Measurements from ENCODE around the gene MYO7B.

MYO7B gene

DNA sequence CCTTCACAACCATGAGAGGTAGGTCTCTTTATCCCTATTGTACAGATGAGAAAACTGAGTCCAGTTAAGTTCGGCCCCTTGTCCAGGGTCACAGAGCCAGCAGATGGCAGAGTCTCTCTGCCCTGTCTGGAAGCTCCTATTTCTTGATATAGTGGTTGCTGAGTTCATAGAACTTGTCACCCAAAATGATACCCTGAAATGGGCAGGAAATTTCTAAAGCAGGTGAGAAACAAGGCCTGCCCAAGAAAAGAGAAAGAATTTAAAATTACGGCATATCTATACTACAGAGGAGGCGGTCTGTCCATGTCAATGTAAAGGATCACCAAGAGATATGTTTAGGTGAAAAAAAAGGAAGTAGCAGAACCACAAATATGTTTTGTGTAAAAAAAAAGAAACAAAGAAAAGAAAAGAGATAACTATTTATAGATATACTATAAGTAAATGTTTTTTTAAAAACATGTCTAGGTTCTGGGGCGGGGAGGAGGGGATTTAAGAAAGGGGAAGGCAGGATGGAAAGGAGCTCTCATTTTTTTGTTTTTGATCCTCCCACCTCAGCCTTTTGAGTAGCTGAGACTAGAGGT, 39.8 kb downstream of the MYO7B start:
- no peak for DNase-seq

- DNase-seq, result no peak
Measured at GRCh38 chr2:127575941-127576432, 40.5 kb downstream of the MYO7B start.

DNA sequence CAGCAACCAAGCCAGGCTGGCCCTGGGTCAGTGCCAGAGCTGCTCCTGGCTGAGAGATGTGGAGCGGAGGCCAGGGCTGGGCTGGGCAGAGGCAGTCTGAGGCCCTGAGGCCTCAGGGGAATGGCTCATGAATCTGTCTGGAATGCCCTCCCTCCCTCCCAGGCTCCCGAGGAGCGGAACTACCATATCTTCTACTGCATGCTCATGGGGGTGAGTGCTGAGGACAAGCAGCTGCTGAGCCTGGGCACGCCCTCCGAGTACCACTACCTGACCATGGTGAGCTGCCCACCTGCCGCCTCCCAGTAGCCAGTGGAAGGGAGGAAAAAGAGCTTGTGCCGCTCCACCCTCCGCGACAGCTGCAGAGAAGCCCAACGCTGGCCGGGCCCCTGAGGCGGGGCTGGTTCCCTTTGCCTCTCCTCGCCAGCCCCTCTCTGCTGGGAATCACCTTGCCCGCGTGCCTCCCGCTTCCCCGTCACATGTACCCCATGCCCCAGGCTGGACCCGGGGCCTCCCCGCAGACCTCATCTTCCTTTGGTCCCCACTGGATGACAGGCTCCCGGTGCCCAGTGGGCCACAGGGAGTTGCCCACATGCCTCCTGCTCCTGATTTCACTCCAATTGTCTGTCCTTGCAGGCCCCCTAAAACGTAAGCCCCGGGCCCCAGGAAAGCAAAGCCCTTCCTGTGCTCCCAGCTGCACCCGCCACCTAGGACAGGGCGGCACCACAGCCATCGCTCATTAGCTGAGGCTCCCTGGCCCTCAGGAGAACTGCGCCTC, 41.1 kb downstream of the MYO7B start:
- DNase-seq, result no peak

- DNase-seq, result no peak
Measured at GRCh38 chr2:127577208-127577475, 41.7 kb downstream of the MYO7B start.

DNA sequence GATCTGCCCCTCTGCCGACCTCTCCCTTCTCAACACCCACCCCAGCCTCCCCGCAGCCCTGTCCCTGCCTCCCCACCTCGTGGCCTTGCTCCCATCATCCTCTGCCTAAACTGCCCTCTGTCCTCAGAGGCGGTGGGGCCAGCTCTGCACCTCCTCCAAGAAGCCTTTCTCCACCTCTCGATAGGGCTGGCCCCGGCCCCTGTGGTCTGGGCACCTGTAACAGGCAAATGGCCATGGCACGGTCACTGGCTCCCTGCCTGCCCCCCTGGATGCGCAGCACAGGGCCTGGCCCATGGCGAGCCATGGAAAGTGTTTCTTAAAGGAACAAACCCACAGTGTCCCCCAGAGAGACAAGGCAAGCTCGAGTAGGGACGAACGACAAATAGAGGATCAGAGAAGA, 42.0 kb downstream of the MYO7B start:
- no peak for DNase-seq

GRCh38 chr2:127577973-127578372, 42.5 kb downstream of the MYO7B start:
- no peak for DNase-seq

- DNase-seq, result no peak
Measured at GRCh38 chr2:127578411-127578810, 42.9 kb downstream of the MYO7B start.

- no peak for DNase-seq
Measured at GRCh38 chr2:127579231-127579630, 43.7 kb downstream of the MYO7B start.

- no peak for DNase-seq
Measured at GRCh38 chr2:127580167-127581049, 44.9 kb downstream of the MYO7B start.

GRCh38 chr2:127581050-127581345, 45.5 kb downstream of the MYO7B start:
- DNase-seq, result no peak

GRCh38 chr2:127581516-127582490, 46.3 kb downstream of the MYO7B start:
- DNase-seq, result no peak

GRCh38 chr2:127582863-127583861, 47.7 kb downstream of the MYO7B start:
- no peak for DNase-seq

- DNase-seq, result no peak
Measured at GRCh38 chr2:127584047-127584446, 48.6 kb downstream of the MYO7B start.

GRCh38 chr2:127584516-127585033, 49.1 kb downstream of the MYO7B start:
- DNase-seq, result no peak

GRCh38 chr2:127585270-127585807, 49.9 kb downstream of the MYO7B start:
- no peak for DNase-seq

GRCh38 chr2:127586136-127586535, 50.7 kb downstream of the MYO7B start:
- DNase-seq, result no peak

DNA sequence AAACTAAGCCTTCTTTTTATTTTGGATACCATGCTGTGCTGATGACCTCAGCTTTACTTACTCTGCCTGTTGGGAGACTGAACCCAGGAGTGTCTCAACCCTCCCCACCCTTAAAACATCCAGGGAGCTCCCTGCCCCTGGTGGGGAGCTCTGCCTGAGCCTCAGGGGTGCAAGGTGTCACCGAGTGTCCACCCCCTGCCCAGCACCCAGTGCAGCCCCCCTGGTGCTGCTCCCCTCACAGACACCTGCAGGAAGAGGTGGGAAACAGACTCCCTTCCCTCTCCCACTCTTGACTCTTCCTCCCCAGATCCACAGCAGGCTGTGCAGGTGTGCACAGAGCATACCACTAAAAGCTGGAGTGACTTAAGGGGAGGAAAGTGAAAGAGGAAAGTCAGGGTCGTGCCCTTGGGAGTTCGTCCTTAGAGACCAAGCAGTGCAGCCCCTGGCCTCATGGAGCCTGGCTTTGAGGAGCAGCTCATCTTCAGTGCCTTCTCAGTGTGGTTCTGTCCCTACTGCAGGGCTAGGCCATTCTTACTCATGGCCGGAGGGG, 51.3 kb downstream of the MYO7B start:
- DNase-seq, result no peak

DNA sequence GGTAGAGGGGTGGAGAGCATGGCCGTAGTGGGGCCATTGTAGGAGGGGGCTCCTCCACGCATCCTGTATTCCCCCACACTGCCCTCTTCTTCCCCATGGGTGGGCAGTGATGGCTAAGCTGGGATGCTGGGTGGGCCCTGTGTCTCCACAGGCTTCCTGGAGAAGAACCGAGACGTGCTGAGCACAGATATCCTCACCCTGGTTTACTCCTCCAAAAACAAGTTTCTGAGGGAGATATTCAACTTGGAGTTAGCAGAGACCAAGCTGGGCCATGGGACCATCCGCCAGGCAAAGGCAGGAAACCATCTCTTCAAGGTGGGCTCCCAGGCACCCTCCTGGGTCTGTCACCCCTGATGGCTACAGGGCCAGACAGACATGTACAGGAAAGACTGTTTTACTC, 52.8 kb downstream of the MYO7B start:
- no peak for DNase-seq

- no peak for DNase-seq
Measured at GRCh38 chr2:127589358-127589757, 53.9 kb downstream of the MYO7B start.

DNA sequence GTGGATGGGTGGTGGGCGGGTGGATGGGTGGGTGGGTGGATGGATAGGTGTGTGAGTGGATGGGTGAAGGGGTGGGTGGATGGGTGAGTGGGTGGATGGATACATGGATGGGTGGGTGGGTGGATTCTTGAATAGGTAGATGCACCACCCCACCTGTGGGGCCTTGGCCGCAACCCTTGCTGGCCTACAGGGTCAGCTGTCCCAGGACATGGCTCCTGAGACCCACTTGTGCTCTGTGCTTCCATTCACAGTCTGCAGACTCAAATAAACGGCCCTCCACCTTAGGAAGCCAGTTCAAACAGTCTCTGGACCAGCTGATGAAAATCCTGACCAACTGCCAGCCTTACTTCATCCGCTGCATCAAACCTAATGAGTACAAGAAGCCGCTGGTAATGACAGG, 54.4 kb downstream of the MYO7B start:
- DNase-seq, result no peak
